Spinal cord (tissue), 10 donors: ENCODE results near the gene FREM1. TPM values are rescaled to one million over a fixed set of nuclear protein-coding genes. Genes with fewer than 3 reads are reported as not detected.

Experiments
- DNase-seq, 6 donors: peaks; one replicate each; pipeline versions ENCODE4 v3.0.0 to v3.0.0-alpha.2; 2013 to 2015; ENCODE audit warnings: low spot score in 6 of 6, low read depth in 4 of 6
- H3K27ac ChIP-seq: one replicate; pipeline ENCODE4 v1.5.1; 2013; ENCODE audit warnings: low read depth, low read length, control low read depth
- H3K27me3 ChIP-seq: one replicate; pipeline ENCODE4 v1.6.1; 2013; ENCODE audit warnings: low read length; ENCODE audit not compliant: control insufficient read depth, insufficient read depth
- H3K36me3 ChIP-seq: one replicate; pipeline ENCODE4 v1.6.1; 2013; ENCODE audit warnings: low read length; ENCODE audit not compliant: control insufficient read depth, insufficient read depth
- H3K4me1 ChIP-seq: one replicate; pipeline ENCODE4 v1.6.1; 2013; ENCODE audit warnings: low read length; ENCODE audit not compliant: control insufficient read depth, insufficient read depth
- H3K4me3 ChIP-seq: one replicate; pipeline ENCODE4 v1.5.1; 2013; ENCODE audit warnings: low read depth, low read length, control low read depth
- H3K9me3 ChIP-seq: one replicate; pipeline ENCODE4 v1.6.1; 2013; ENCODE audit warnings: low read length; ENCODE audit not compliant: control insufficient read depth, insufficient read depth
- WGBS: methylation state at CpG from one replicate; pipeline ENCODE4 v1.1.5; 2013; ENCODE audit warnings: missing lambda C conversion rate; ENCODE audit not compliant: insufficient coverage; 5-methylcytosine and 5-hydroxymethylcytosine counted together
- polyA plus RNA-seq, 2 donors: library from polyadenylated mRNA; unstranded; fragments of 120-200 nt; gene quantifications; one replicate each; pipeline ENCODE4 v1.2.1, GENCODE V29; 2013; ENCODE audit not compliant: insufficient read length in 2 of 2
- total RNA-seq, 2 donors: library from RNA; depleted of rRNA in 1 of 2; stranded (reverse); fragments of 120-200 nt in 1 of 2; fragments of >200 nt in 1 of 2; gene quantifications; one replicate each; pipeline versions ENCODE4 v1.2.3 to v1.2.4, GENCODE V29; 2013 to 2014
- donor health status: healthy.

The FREM1 gene
- total and polyA plus RNA-seq, 4 donors, result 20.8 to 41.5 (median 35.6) TPM

DNA sequence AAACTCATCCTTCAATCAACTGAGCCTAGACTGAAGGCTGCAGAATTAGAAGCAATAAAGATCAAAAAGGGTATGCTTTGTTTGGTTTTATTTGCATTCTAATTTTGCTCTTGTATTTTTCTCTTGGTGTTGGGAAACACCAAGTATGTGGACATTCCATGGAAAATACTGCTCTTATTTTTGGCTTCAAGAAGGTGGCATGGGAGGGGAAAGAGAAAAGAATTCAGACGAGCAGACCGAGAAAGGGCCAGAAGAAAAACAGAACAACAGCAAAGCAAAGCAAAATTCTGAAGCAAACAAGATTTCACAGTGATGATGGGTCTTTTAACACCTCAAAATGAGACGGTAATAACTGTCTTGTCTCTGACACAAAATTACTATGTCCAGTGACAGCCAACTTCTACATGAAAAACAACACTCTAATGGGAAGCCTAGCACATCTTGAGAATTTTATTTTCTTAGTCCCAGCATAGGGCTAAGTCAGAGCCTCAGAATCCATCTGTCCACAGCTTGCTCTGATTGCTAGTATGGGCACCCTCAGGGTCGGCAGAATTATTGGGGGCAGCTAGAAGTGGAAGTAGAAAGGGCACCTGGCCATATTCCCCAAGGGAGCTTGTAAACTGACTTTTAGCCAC, 26.8 kb downstream of the FREM1 start:
- Histone ChIP-seq H3K4me3 (no peak overlapping the region), H3K4me1 (no peaks in the 10 kb centered on the region), H3K36me3 (no peaks in the 10 kb centered on the region), H3K27me3 (no peaks in the 10 kb centered on the region), H3K27ac (no peak overlapping the region), H3K9me3 (no peaks in the 10 kb centered on the region)
- 93% methylated on average over 3 of the region's 4 CpGs for WGBS
- DNase-seq, result no peak

DNA sequence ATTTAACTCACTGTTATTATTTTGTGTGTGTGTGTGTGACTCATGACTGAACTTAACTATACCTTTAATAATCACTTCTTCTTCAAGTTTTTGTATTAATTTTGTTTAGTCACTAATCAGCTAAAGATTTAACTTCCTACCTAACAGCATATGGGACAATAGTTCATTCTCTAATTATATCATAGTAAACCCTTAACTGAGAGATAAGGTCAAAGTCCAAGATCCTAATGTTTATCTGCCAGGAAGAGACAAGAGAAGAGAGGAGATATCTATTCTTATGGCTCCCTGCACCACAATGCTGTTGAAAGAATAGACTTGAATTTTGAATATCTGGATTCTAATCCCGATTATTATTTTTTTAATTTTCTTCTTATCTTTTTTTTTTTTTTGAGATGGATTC, 28.1 kb downstream of the FREM1 start:
- no peaks in the 10 kb centered on the region for H3K9me3 ChIP-seq
- no peak overlapping the region for H3K4me3 ChIP-seq
- H3K4me1 ChIP-seq, result no peaks in the 10 kb centered on the region
- DNase-seq, result no peak
- no CpG with 5 or more reads among the region's 1 CpG for WGBS
- H3K27me3 ChIP-seq, result no peaks in the 10 kb centered on the region
- no peak overlapping the region for H3K27ac ChIP-seq
- no peaks in the 10 kb centered on the region for H3K36me3 ChIP-seq

DNA sequence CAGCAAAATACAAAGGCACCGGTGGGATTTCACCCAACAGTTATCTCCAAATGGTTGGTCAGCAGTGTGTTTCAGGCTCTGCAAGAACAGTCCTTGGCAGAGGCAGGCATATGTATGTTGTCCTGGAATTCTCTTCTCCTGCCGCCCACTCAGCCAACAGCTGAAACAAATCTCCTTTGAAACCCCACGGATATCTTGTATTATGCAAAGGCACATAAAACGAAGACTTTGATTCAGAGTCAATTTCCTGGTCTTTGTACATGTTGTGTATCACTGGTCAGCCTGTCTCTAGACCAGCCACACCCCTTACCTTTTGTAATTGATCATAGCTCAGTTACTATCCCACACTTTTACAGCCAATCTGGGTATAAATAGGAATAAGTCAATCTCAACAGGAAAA, 29.2 kb downstream of the FREM1 start:
- DNase-seq, result no peak
- 60% methylated on average over 1 of the region's 4 CpGs for WGBS
- H3K4me3 ChIP-seq, result no peak overlapping the region
- H3K36me3 ChIP-seq, result no peaks in the 10 kb centered on the region
- H3K4me1 ChIP-seq, result no peaks in the 10 kb centered on the region
- no peaks in the 10 kb centered on the region for H3K9me3 ChIP-seq
- H3K27ac ChIP-seq, result no peak overlapping the region
- no peaks in the 10 kb centered on the region for H3K27me3 ChIP-seq

DNA sequence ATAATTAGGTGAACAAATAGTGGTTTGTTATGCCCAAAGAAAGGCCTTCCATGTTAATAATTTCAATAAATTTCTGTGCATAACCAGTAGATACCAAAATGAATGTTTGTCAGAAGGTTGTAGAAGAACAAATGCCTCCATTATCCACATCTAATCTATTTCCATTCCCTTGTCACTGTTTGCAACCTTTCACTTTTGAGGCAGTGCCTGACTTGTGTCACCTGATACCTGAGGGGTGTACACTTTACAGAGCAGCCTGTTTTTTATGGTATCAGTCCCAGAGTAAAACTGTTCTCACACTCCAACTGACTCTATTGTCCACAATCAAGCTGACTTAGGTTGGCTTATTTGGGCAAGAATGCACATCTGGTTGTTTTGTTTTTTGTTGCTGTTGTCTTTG, 40.1 kb downstream of the FREM1 start:
- H3K9me3 ChIP-seq, result no peaks in the 10 kb centered on the region
- H3K4me1 ChIP-seq, result peaks cover 7% of the 10 kb centered on the region
- no peak overlapping the region for H3K4me3 ChIP-seq
- no peak overlapping the region for H3K27ac ChIP-seq
- no peaks in the 10 kb centered on the region for H3K36me3 ChIP-seq
- H3K27me3 ChIP-seq, result no peaks in the 10 kb centered on the region
- DNase-seq, result no peak

DNA sequence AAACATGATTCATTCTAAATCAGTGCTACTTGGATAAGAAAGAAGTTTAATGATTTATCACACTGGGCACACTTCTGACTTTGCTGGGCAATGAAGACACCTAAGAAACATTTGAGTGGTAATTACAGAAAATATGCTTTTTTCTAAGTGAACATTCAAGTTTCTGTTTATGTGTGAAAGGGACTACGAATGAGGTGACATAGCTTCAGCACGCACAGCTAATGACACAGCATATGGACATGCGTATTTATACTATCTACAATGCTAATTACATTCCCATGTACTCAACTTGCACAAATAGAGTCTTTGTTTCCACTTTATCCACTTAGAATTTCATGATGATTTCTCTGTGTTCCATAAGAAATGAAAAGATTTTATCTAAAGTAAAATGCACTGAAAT, 40.6 kb downstream of the FREM1 start:
- Histone ChIP-seq H3K4me3 (no peak overlapping the region), H3K27ac (no peak overlapping the region), H3K4me1 (peaks cover 7% of the 10 kb centered on the region), H3K36me3 (no peaks in the 10 kb centered on the region), H3K9me3 (no peaks in the 10 kb centered on the region), H3K27me3 (no peaks in the 10 kb centered on the region)
- WGBS, result no CpG with 5 or more reads among the region's 3 CpGs
- DNase-seq, result peak in 1 of 6 donors; percentile 27

DNA sequence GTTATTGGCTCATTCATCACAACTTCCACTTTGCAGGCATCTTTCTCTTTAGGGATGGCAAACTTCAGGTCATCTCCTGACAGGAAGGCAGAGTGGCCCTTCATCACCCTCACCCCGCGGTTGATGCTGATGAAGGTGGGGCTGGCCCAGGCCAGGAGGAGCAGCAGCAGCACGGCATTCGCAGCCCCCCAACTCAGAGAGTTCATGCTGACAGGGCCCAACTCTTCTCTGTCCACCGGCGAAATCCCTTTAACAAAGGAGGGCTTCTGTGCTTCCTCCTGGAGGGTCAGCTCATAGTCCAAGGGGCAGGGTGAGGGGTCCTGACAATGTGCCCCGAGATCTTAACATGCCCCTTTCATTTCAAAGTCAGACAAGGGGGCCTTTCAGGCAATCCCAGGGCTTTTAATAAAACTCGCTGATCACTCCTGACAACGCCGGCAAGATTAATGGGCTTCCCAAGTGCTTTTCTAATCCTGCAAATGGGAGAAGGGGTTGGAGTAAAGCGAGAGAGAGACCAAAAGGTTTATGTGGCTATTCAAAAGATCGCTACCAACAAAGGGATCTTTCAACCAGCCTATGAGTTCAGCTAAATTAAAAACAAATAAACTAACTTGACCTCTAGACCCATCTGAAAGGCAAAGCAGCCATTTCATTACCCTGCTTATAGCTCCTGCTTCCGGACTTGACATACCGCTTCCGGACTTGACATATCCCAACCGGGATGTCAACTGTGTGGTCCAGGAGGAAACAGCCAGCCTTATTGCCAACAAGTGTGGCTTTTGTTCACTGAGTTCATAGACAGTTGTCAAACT, 41.2 kb downstream of the FREM1 start:
- H3K36me3 ChIP-seq, result no peaks in the 10 kb centered on the region
- 39% methylated on average over 11 of the region's 16 CpGs for WGBS
- no peaks in the 10 kb centered on the region for H3K9me3 ChIP-seq
- H3K4me3 ChIP-seq, result no peak overlapping the region
- no peaks in the 10 kb centered on the region for H3K27me3 ChIP-seq
- no peak overlapping the region for H3K27ac ChIP-seq
- H3K4me1 ChIP-seq, result peaks cover 7% of the 10 kb centered on the region
- DNase-seq, result peak in 2 of 6 donors; percentile 43 to 63

DNA sequence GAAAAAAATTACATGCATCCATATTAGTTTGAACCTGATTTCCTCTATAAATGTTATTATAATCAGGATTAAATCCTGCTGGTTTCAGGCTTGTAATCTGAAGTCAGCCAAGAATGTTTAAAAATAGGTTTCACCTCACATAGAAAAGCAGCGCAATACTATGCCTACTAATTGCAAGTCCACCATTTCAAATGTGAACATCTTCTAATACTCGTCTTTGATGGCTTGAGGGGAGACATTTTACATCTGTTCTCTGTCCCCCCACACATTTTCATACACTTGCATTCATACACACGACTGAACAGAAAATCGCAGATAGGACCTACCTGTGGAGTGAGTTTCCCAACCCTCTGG, 41.8 kb downstream of the FREM1 start:
- Histone ChIP-seq H3K4me3 (no peak overlapping the region), H3K9me3 (no peaks in the 10 kb centered on the region), H3K27me3 (no peaks in the 10 kb centered on the region), H3K4me1 (peaks cover 7% of the 10 kb centered on the region), H3K27ac (no peak overlapping the region), H3K36me3 (no peaks in the 10 kb centered on the region)
- no peak for DNase-seq
- 69% methylated on average over 3 of the region's 4 CpGs for WGBS

DNA sequence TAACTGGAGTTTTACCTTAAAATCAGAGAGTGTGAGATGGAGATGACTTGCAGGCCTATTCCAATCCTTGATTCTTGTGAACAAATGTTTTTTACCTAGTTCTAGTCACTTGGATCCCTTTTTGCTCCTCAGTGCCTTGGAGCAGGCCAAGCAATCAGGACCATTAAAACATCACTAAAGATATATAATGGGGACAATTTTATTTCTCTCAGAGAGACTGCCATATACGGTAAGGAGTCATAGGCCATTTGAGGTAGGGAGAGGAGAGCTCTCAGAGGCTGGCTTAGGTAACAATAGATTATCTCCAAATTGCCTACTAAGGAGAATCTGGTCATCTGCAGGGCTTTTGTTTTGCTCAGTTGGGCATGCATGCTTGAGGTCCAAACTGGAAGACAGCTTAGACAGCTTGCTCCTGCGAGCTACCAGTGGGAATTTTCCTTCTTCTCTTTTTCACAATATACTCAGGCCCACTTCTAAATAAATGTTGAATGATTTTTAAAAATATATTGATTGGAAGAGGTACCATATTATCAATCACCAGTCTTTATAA, 44.0 kb downstream of the FREM1 start:
- WGBS, result no CpG with 5 or more reads among the region's 2 CpGs
- DNase-seq, result no peak
- Histone ChIP-seq H3K4me1 (peaks cover 7% of the 10 kb centered on the region), H3K36me3 (no peaks in the 10 kb centered on the region), H3K27ac (no peak overlapping the region), H3K9me3 (no peaks in the 10 kb centered on the region), H3K27me3 (no peaks in the 10 kb centered on the region), H3K4me3 (no peak overlapping the region)

DNA sequence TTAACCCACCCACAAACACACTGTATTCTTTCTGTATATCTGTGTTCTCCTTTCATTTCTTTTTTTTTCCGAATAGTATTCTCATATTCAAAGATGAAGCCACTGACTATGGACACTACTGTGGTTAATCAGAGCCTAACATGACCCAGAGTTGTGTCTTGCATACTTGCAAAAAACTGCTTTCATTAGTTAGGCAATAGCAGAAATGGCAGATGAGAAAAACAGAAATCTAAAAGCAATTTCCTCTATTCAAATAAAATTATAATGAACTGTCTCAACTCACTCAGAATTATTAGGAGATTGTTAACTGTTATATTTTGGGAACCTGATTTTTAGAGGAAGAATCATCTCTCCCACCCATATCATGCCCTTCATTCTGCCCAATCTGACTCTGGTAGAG, 45.9 kb downstream of the FREM1 start:
- WGBS, result no CpG with 5 or more reads among the region's 1 CpG
- H3K36me3 ChIP-seq, result no peaks in the 10 kb centered on the region

DNA sequence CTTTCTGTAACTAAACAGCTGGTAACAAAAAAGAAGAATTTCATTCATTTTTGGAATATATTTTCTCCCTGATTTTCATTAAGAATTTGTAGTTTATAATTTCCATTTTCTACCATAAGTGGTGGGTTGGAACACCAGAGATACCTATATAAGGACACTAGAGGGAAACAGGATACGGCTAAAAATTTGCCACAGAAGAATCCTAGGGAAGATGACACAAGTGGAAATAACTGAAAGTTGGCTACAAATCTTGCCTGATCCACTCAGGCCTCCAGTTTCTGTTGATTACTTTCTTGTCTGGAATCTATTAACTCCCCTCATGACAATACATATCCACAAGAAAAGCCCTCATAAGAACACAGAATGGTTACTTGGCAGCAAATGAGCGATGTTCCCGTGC, 46.8 kb downstream of the FREM1 start:
- Histone ChIP-seq H3K4me3 (no peak overlapping the region), H3K9me3 (no peaks in the 10 kb centered on the region), H3K36me3 (no peaks in the 10 kb centered on the region), H3K27ac (no peak overlapping the region), H3K27me3 (no peaks in the 10 kb centered on the region), H3K4me1 (no peaks in the 10 kb centered on the region)
- WGBS, result 100% methylated on average over 2 of the region's 3 CpGs
- no peak for DNase-seq

More for the DNA sequence above, 45.9 kb downstream of the FREM1 start:
- Histone ChIP-seq H3K27ac (no peak overlapping the region), H3K4me1 (peaks cover 7% of the 10 kb centered on the region), H3K4me3 (no peak overlapping the region), H3K27me3 (no peaks in the 10 kb centered on the region), H3K9me3 (no peaks in the 10 kb centered on the region)
- DNase-seq, result no peak
